ENCODE measurements around the gene NKTR. TPM values are rescaled to one million over a fixed set of nuclear protein-coding genes. Genes with fewer than 3 reads are reported as not detected.

The NKTR gene
- total RNA-seq, 6 experiments from 2014 or later, result 27.8 to 32.7 (median 30.9) TPM

- TF ChIP-seq CTCF (IDR thresholded peaks at IDR 0.05), result no peak
- Mint-ChIP-seq H3K27me3 (ENCODE audit: insufficient read depth) (peaks cover 16% of the 10 kb centered on the region), H3K4me3 (no peak overlapping the region), H3K4me1 (ENCODE audit: low read depth) (peaks cover 7% of the 10 kb centered on the region; the same call in 1 of the 2 replicates), H3K27ac (no peak overlapping the region), H3K36me3 (ENCODE audit: low read depth) (no peaks in the 10 kb centered on the region), H3K9me3 (no peaks in the 10 kb centered on the region)
- no peak for DNase-seq
Measured at GRCh38 chr3:42668413-42668760, 67.9 kb downstream of the NKTR start.

GRCh38 chr3:42668793-42669217 is 68.3 kb downstream of the NKTR start:
- H3K4me1 Mint-ChIP-seq (ENCODE audit: low read depth), result peaks cover 7% of the 10 kb centered on the region; the same call in 1 of the 2 replicates
- no peak overlapping the region for H3K27ac Mint-ChIP-seq
- no peaks in the 10 kb centered on the region for H3K36me3 Mint-ChIP-seq (ENCODE audit: low read depth)
- no peak for TF ChIP-seq CTCF (IDR thresholded peaks at IDR 0.05)
- peaks cover 16% of the 10 kb centered on the region for H3K27me3 Mint-ChIP-seq (ENCODE audit: insufficient read depth)
- DNase-seq, result no peak
- no peak overlapping the region for H3K4me3 Mint-ChIP-seq
- H3K9me3 Mint-ChIP-seq, result no peaks in the 10 kb centered on the region

- no peak overlapping the region for H3K4me3 Mint-ChIP-seq
- no peaks in the 10 kb centered on the region for H3K9me3 Mint-ChIP-seq
- no peak for DNase-seq
- no peak overlapping the region for H3K27ac Mint-ChIP-seq
- no peak for TF ChIP-seq CTCF (IDR thresholded peaks at IDR 0.05)
- peaks cover 16% of the 10 kb centered on the region for H3K27me3 Mint-ChIP-seq (ENCODE audit: insufficient read depth)
- peaks cover 7% of the 10 kb centered on the region; the same call in 1 of the 2 replicates for H3K4me1 Mint-ChIP-seq (ENCODE audit: low read depth)
- H3K36me3 Mint-ChIP-seq (ENCODE audit: low read depth), result no peaks in the 10 kb centered on the region
Measured at GRCh38 chr3:42670051-42670576, 69.6 kb downstream of the NKTR start.

GRCh38 chr3:42670670-42671069 is 70.2 kb downstream of the NKTR start:
- Mint-ChIP-seq H3K27me3 (ENCODE audit: insufficient read depth) (peaks cover 16% of the 10 kb centered on the region), H3K9me3 (no peaks in the 10 kb centered on the region), H3K27ac (no peak overlapping the region), H3K4me1 (ENCODE audit: low read depth) (peaks cover 7% of the 10 kb centered on the region; the same call in 1 of the 2 replicates), H3K36me3 (ENCODE audit: low read depth) (no peaks in the 10 kb centered on the region), H3K4me3 (no peak overlapping the region)
- DNase-seq, result no peak
- TF ChIP-seq CTCF (IDR thresholded peaks at IDR 0.05), result no peak

- Mint-ChIP-seq H3K27me3 (ENCODE audit: insufficient read depth) (peaks cover 20% of the 10 kb centered on the region), H3K36me3 (ENCODE audit: low read depth) (no peaks in the 10 kb centered on the region)
Measured at GRCh38 chr3:42672515-42672914, 72.0 kb downstream of the NKTR start.

More at GRCh38 chr3:42672515-42672914, 72.0 kb downstream of the NKTR start:
- TF ChIP-seq CTCF (IDR thresholded peaks at IDR 0.05), result no peak
- Mint-ChIP-seq H3K4me3 (no peak overlapping the region), H3K9me3 (peaks cover 18% of the 10 kb centered on the region), H3K4me1 (ENCODE audit: low read depth) (peaks cover 3% of the 10 kb centered on the region; the same call in 1 of the 2 replicates), H3K27ac (no peak overlapping the region)
- no peak for DNase-seq
